Measurements from ENCODE around the gene FITM2.
"Not testable (repeated sequence)": the region's sequence is repeated elsewhere in the genome, so short reads cannot be mapped to it uniquely, and the experiment has no call there.

Gene FITM2

DNA sequence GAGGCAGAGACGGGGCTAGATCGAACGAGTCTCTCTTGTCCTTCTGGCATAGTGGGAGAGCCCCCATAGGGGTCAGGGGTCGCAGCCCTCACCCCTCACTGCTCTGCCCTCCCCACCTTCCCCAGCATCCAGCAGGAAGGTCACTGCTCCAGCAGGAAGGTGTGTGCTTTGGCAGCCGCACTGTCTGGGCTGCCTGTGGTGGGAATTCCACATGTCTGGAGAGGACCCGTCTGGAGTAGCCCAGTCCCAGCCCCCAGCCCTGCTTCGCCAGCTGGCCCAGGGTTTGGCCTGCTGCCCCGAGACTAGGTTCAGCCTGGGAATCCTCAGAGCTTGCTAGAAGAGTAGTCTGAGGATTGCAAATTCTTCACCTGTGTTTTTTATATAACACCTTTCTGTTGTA lies 23.3 kb upstream of the FITM2 start:
- DNase-seq (ENCODE audit: low read depth in 3 of 3): no peak

DNA sequence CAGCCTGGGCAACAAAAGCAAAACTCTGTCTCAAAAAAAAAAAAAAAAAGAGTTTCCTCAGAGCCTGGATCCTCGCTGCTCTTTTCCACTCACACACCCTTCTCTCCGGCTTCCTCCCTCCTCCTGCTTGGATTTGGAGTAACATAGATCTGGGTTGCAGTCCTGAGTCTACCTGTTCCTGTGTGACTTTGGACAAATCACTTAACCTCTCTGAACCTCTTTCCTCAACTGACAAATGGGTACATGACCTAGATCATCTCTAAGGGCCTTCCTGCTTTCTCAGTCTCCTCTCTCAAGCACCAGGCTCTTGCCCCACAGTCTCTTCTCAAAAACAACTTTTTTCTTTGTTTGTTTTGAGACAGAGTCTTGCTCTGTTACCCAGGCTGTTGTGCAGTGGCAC lies 20.2 kb upstream of the FITM2 start:
- DNase-seq (ENCODE audit: low read depth in 3 of 3): no peak

DNA sequence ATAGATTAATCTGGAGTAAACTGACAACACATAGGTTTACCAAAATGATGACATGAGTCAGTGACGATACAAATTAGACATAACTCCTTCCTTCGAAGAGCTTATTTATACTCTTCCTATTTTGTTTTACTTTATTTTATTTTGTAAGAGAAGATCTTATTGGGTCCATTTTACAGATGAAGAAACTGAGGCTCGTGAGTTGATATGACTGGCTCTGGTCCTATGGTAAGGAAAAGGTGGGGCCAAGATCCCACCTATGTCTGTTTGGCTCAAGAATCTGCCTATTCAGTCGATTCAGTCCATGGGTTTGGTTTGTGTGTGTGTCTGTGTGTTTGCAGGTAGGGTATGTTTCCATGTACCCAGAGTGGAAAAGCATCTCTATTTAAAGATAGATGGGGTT lies 17.4 kb upstream of the FITM2 start:
- DNase-seq (ENCODE audit: low read depth in 3 of 3): no peak

DNA sequence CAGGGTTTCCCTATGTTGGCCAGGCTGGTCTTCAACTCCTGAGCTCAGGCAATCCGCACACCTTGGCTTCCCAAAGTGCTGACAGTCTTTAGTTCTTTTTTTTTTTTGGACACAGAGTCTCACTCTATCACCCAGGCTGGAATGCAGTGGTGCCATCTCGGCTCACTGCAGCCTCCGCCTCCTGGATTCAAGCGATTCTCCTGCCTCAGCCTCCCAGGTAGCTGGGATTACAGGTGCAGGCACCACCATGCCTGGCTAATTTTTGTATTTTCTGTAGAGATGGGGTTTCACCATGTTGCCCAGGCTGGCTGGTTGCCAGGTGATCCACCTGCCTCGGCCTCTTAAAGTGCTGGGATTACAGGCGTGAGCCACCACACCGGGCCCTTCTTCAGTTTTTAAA lies 16.7 kb upstream of the FITM2 start:
- DNase-seq (ENCODE audit: low read depth in 3 of 3): not testable (repeated sequence)

DNA sequence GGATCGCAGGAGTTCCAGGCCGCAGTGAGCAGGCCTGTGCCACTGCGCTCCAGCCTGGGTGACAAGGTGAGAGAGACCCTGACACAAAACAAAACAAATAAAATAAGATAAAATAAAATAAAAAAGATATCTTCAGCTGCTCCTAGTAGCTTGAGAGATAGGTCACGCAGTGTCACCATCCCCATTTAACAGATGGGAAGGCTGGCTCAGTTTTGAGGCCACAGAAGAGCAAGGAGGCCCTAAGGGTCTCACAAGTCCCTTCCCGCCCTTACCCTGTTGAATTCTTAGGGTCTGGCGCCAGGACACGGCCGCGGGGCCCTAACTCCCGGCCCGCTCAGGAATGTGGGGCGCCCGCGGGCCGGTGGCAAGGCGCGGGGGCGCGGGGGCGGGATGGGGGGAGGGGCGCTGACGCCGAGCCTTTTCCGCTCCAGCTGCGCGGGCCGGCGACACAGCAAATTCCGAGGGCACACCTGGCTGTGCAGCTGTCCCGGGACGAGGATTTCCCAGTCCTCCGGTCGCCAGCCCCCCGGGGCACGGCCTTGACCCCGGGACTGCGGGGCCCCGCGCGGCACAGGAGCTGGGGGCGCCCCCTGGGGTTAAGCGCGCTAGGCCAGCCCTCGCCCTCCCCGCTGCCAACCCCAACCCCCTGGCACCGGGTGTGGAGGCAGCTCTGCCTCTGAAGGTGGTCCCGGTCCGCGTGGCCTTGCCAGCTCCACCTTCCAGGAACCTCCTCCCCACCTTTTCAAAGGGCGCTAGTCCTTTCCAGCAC lies 15.6 kb upstream of the FITM2 start:
- DNase-seq (ENCODE audit: low read depth in 3 of 3): peak in 1 of 3 experiments; percentile 29

DNA sequence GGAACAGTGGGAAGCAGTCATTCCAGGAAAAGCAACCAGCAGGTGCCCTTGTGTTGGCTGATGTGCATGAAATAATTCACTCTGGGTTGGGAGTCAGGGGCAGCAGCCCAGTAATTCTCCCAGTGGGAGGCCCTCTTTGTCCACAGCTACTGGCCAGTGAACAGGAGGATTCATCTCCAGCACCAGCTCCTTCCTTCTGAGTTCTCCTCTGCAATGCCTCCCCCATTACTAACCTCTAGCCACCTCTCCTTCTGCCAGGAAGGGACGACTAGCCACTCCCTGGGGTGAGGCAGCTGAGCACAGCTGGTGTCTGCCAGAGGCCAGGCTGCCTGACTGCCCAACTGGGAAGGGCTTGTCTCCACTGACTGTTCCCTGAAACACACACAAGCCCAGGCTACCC lies 13.3 kb upstream of the FITM2 start:
- DNase-seq (ENCODE audit: low read depth in 3 of 3): no peak

DNA sequence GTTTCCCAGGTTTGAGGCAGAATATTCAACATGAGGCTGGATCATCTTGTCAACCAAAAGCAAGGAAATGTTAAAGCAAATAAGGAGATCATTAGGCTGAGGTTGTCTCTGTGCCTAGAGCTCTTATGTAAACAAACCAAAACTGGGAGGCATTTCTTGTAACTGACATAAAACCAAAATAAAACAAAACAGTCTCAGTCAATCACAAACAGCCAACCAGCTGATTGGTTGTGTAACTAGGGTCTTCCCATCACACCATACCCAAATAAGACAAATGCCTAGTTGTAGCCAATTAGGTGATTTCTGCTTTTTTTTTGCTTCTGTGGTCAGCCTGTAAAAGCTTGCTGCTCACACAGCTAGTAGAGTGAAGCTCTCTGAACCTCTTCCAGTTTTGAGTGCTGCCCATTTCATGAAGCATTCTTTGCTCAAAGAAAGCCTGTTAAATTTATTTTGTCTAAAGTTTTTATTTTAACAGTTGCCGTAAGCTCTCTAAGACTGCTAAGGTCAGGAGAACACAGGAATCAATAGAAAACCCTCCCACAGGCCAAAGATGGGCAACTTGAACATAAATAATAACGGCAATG lies 8.9 kb upstream of the FITM2 start:
- DNase-seq (ENCODE audit: low read depth in 3 of 3): no peak

DNA sequence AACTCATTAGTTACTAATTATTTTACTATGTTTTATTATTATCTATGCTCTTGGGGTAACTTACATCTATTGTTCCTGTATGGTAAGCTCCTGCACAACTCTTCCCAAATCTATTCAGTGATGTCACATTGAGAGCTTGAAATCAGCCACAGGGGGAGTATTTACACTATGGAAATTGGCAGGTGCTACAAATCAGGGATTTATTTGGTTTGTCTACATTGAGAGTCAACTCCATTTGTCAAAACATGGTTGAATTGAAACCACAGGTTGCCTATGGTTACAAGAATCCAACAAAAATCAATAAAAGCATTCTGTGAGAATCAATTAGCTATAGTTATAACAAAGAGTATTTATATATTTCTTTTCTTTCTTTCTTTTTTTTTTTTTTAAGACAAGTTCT lies 3.9 kb upstream of the FITM2 start:
- no peak for DNase-seq (ENCODE audit: low read depth in 3 of 3)

DNA sequence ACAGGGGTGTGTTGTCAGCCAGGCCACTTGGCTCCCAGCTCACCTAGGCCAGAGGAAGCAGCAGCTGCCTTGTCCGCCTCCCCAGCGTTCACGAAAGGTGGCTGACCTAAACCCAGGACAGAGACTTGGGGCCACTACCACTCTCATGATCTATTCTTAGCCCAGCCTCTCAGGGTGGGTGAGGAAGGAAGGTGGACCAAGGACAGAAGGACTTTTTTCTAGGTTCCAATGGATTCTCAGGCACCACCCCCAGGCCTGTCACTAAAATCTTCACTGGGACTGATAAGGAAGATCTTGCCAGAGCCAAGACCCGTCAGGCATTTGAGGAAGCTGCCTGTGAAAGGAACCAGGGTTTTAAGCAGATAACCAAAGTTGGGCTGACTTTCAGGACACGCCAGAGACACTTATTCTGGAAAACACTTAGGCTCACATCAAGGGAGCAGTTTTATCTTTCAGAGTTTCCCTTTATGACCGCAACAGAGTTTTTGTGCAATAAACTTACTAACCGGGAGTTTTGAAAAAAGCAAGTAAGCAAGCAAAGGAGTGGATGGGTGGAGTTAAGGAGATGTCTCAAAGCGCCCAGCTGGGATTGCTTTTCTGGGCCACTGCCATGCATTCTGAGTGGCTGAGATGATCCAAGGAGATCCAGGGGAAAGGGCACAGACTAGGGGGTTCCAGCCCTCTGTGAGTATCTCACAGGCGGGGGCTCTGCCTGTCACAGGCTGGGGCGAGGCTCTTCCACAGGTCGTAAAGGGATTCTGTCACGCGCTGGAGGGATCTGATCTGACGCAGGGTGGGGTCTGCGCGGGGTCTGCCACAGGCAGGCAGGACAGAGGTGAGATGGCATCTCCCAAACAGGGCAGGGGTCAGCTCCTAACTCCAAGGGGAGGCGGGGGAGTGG lies 989 bp downstream of the FITM2 start:
- DNase-seq (ENCODE audit: low read depth in 3 of 3): no peak

DNA sequence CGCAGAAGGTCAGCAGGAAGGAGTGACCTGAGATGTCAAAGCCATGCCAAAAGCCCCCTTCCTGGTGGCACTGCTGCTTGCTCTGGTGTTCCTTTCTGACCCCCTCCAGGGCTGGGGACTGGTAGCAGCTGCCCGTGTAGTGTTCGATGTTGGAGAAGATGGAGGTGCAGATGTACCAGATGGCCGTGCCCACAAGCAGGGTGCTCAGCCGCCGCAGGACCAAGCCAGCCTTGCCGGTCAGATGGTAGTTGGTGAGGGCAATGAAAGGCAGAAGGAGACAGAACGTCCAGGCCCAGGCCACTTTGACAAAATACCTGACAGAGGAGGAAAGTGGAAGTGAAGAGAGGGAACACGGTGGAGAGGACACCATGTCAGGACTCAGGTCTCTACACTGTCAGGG lies 4.1 kb downstream of the FITM2 start:
- DNase-seq (ENCODE audit: low read depth in 3 of 3): no peak

DNA sequence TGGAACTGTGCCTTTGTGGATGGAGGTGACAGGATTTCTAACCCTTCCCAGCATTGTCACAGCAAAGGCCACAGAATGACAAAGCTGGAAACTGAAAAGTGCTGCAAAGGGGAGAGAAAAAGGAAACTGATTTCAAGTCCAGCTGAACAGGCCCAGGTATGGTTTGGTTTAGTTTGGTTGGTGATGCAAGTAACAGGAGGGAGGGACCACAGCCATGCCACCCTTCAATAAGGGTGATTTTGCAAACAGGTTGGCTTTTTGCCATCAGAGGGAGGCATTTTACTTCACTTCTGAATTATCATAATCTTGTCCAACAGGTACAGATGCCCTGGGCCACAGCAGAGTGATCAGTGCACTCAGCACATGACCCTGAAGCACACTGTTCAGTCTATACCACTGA lies 6.6 kb downstream of the FITM2 start:
- DNase-seq (ENCODE audit: low read depth in 3 of 3): no peak

DNA sequence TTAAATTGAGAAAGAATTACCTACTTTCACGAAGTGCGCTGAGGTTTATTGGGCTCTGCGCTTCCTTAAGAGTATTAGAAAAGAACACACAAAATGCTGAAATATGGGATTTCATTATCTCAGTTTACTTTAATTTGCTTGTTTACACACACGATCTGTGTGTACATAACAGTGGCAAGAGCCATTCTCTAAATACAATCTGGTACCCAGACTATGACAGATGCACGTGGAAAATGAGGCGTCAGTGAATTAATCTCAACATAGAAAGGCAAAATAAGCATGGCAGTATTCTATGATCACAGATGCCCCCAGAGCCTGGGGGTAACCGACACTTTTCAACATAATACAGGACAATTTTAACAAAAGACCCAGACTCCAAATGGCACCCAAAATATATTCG lies 8.3 kb downstream of the FITM2 start:
- DNase-seq (ENCODE audit: low read depth in 3 of 3): no peak

DNA sequence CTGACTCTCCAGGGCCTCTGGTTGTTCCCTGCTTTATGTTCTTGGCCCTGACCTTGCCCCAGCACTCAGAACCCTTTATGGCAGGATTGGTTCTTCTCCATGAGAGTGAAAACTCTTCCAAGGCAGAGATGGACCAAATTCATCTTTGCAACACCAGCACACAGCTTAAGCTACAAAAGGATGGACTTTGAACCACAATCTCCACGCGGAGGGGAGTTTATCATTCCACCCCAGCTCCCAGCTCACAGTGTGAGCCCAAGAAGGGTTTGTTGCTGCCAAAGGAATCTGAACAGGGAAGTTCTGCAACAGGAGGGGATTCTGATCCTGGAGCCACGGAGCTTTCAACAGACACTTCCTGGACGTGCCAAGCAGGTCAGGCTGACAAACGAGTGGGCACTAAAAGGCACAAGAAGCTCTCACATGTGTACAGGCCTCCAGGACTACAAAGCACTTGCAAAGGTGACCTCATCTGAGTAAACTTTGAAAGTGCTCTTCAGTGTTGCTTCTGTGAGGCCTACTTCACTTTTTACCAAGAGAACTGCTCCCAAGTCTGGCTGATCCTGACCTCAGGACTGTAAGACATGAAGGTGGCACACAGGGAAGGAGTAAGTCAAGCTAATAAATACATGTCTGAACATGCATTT lies 8.9 kb downstream of the FITM2 start:
- no peak for DNase-seq (ENCODE audit: low read depth in 3 of 3)

DNA sequence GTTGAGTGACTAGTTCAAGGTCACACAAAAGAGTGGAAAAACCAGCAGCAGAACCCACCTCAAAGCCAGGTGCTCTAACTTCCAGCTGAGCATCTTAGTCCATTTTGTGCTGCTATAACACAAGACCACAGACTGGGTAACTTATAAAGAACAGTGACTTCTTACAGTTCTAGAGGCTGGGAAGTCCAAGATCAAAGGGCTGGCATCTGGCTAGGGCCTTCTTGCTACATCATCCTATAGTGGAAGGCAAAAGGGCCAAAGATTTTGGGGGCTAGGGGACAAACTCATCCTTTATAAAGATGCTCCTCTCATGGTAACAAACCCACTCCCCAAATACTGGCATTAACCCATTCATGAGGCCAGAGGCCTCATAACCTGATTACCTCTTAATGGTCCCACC lies 9.7 kb downstream of the FITM2 start:
- no peak for DNase-seq (ENCODE audit: low read depth in 3 of 3)

DNA sequence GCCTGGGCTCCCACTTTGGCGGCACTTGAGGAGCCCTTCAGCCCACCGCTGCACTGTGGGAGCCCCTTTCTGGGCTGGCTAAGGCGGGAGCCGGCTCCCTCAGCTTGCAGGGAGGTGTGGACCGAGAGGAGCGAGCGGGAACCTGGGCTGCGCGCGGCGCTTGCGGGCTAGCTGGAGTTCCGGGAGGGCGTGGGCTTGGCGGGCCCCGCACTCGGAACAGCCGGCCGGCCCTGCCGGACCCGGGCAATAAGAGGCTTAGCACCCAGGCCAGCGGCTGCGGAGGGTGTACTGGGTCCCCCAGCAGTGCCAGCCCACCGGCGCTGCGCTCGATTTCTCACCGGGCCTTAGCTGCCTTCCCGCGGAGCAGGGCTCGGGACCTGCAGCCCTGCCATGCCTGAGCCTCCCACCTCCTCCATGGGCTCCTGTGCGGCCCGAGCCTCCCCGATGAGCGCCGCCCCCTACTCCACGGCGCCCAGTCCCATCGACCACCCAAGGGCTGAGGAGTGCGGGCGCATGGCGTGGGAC lies 11.9 kb downstream of the FITM2 start:
- not testable (repeated sequence) for DNase-seq (ENCODE audit: low read depth in 3 of 3)

DNA sequence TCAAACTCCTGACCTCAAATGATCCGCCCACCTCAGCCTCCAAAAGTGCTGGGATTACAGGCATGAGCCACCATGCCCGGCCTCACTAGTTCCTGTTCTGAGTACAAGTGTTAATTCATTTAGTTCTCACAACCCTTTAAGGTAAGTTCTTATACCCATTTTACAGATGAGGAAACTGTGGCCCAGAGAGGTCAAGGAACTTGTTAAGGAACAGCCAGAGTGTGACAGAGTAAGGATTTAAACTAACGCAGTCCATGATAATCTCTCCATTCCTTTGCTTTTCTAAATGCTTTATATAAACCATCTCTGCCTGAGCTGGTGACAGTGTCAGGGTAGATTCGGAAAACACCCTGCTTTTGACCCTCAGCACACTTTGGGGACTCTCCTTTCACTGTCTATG lies 13.3 kb downstream of the FITM2 start:
- no peak for DNase-seq (ENCODE audit: low read depth in 3 of 3)

DNA sequence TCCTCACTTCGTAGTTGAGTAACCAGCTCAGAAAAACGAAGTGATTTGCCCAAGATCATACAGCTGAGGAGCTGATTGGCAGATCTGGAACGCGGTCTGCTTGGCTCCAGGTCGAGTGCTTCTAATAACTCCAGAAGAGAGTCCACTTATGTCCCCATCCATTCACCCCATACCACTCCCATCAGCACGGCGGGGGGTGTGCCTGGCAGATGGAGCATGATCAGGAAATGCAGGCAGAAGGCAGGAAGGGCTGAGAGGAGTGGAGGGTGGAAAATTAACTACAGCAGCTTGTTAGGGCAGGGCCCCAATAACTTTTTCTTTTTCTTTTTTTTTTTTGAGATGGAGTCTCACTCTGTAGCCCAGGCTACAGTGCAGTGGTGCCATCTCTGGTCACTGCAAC lies 15.0 kb downstream of the FITM2 start:
- DNase-seq (ENCODE audit: low read depth in 3 of 3): no peak

DNA sequence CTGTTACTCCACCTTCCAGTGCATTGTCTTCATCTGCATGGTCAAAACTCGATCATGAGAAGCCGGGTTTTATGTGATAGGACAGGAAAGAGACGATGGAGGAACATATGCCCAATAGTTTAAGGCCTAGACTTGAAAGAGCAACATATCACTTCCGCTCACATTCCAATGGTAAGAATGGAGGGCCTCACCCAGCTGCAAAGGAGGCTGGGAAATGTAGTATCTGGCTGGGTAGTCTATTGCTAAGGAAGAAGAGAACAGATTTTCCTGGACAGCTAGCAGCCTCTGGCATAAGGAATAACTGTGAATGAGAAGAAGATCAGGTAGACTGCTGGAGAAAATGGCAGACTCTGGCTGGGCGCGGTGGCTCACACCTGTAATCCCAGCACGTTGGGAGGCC lies 19.2 kb downstream of the FITM2 start:
- no peak for DNase-seq (ENCODE audit: low read depth in 3 of 3)

DNA sequence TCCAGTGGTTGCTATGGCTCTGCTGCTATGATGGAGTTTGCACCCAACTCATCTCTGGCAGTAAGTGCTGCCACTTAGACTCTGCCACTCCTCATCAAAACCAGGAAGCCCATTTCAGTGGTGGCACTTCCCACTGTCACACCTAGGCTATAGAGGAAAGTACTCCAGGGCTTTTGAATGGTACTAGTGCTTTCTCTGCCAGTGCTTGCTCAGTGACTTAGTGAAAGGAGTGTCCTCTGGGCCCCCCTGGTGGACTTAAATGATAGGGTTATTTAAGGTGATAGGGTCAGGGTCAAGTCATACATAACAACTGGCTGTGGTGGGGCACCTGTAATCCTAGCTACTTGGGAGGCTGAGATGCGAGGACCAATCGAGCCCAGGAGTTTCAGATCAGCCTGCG lies 22.8 kb downstream of the FITM2 start:
- no peak for DNase-seq (ENCODE audit: low read depth in 3 of 3)

DNA sequence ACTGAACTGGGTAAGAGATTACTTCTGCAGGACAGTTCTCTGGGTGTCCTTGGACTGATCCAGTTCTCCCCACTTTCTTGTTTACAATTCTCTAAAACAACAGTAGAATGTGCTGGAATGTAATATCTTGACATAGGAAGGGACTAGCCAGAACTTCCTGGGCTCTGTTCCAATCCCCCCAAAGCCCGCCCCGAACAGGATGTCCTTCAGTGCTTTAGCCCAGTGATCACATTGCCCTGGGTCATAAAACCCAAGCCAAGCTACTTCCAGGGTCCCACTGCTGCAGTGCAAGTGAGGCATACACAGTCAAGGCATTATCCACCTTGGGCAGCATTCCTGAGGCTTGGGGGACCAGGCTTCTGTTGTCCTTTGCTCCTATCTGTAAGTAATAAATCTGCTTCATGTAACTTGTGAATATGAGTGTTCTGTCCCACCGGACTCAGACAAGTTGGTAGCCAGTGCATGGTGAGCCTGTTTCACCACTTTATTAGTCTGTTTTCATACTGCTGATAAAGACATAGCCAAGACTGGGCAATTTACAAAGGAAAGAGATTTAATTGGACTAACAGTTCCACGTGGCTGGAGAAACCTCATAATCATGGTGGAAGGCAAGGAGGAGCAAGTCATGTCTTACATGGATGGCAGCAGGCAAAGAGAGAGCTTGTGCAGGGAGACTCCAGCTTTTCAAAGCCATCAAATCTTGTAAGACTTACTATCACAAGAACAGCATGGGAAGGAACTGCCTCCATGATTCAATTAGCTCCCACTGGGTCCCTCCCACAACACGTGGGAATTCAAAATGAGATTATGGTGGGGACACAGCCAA lies 23.5 kb downstream of the FITM2 start:
- no peak for DNase-seq (ENCODE audit: low read depth in 3 of 3)

DNA sequence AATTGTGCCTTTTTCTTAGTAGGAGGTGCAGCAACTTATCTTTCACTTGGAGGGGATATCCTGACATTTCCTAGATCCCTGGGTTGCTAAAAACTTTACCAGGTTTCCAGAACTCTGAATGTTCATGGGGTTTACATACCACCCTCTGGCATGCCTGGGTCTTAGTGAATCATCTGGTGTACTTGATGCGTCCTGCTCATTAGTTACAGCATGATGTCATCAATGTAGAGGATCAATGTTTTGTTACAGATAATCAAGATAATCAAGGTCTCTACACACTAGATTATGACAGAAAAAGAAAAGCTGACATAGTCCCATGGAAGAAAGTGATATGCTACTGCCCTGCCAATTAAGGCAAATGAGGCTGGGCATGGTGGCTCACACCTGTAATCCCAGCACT lies 27.0 kb downstream of the FITM2 start:
- no peak for DNase-seq (ENCODE audit: low read depth in 3 of 3)
